Psoas muscle (tissue), 8 donors: ENCODE measurements around the gene SIM2. TPM values are rescaled to one million over a fixed set of nuclear protein-coding genes. Genes with fewer than 3 reads are reported as not detected.

Experiments
- ATAC-seq, 4 donors: fragments of 200-7000 bp; cut with Tn5 transposase; one replicate each; pipeline ENCODE4 v1.9.1; 2020; ENCODE audit warnings: moderate library complexity in 3 of 4, mild to moderate bottlenecking in 2 of 4
- DNase-seq, 2 donors: peaks; one replicate each; pipeline ENCODE4 v3.0.0-alpha.2; 2020
- H3K27ac ChIP-seq: fragments of 200-600 bp; one replicate; pipeline ENCODE4 v1.8.0; 2022
- H3K27me3 ChIP-seq, 3 donors: fragments of 200-600 bp in 1 of 3; one replicate each; pipeline versions ENCODE4 v1.6.1 to v1.8.0; 2013 to 2022; ENCODE audit warnings: low read length in 2 of 3, mild to moderate bottlenecking in 2 of 3, moderate library complexity in 1 of 3; ENCODE audit not compliant: insufficient read depth in 3 of 3
- H3K36me3 ChIP-seq, 2 donors: fragments of 200-600 bp in 1 of 2; one replicate each; pipeline versions ENCODE4 v1.6.1 to v1.8.0; 2013 to 2022; ENCODE audit warnings: low read depth in 1 of 2, mild to moderate bottlenecking in 1 of 2, moderate library complexity in 1 of 2; ENCODE audit not compliant: insufficient read depth in 1 of 2
- H3K4me1 ChIP-seq: fragments of 200-600 bp; one replicate; pipeline ENCODE4 v1.8.0; 2022
- H3K4me3 ChIP-seq: fragments of 200-600 bp; one replicate; pipeline ENCODE4 v1.8.0; 2022; ENCODE audit warnings: mild to moderate bottlenecking
- H3K9me3 ChIP-seq: fragments of 200-600 bp; one replicate; pipeline ENCODE4 v1.8.0; 2022
- WGBS, 3 donors: extraction: QIAGEN DNeasy Blood & Tissue Kit; methylation state at CpG; one replicate each; pipeline versions ENCODE4 v1.1.6 to v1.1.7; 2013; 5-methylcytosine and 5-hydroxymethylcytosine counted together
- intact Hi-C, 2 donors: fragments of 100-400 bp; cut with DNase I; formaldehyde crosslinking; loops; one replicate each; pipeline versions ENCODE4 v1.11.0 to v1.14.2; 2022
- polyA plus RNA-seq, 3 donors: library from polyadenylated mRNA; stranded (reverse); fragments of 200-250 nt; gene quantifications; one replicate each; pipeline ENCODE4 v1.2.3, GENCODE V29; 2013
- total RNA-seq, 4 donors: library from RNA; stranded (reverse); fragmentation: NEBNext Ultra II Directional in 2 of 4; extraction: Animal tissue kit (Norgen Biotek cat#: 25700) in 2 of 4; gene quantifications; one replicate each; pipeline versions ENCODE4 v1.2.1 to v1.2.4, GENCODE V29; 2021 to 2023
- TF ChIP-seq, protein P1 (sequence below): fragments of 200-600 bp; IDR thresholded peaks from one replicate; pipeline ENCODE4 v1.8.0; 2022; ENCODE audit warnings: antibody characterized with exemption
- donor health status: healthy with polysubstance abuse.
- donor health status: DM: no; HTN: no; CAD: no; lungs with moderate emphysema.
- donor health status: Bipolar disorder and iron deficiency.
- donor health status: healthy.
- donor health status: DM: yes; HTN: yes; CAD: no.
- donor health status: DM: no; HTN: no; CAD: no.
- donor health status: DM: no; HTN: no; CAD: no.
- donor health status: DM: yes; HTN: yes; CAD: no.

Gene SIM2
- total and polyA plus RNA-seq, 7 donors: 0.06 to 3.0 (median 0.14) TPM

DNA sequence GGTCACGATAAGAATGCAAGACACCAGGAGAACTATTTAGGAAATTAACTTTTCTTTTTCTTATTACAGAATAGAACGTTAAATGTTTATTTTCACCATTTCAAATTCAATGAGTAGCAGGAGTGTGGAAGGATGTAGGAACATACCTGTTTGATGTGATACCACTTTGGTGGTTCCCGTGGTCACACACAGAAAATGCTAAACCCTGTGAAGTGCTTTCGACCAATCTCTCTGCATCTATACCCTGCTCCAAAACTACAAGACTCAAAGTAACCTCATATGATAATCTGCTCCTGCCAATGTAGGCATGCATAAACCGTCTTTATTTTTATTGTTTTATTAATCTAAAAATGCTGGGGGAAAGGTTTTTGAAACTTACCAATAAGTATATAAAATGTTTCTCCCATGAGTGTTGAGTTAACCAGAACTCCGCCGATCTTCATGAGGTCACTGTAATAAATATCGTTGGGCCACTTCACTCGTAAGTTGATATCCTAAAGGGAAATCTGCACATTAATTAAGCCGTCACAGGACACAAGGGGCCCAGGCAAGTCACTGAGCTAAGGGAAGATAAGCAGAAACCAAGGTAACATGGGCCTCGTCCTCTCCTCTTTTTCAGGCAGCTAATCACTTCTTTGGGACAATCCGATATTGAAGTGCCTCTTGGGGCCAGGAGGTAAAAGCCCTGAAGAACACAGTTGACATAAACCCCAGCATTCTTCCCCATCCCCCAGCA is 60.6 kb downstream of the SIM2 start:
- H3K4me1 ChIP-seq: no peaks in the 10 kb centered on the region
- TF ChIP-seq, protein P1, sequence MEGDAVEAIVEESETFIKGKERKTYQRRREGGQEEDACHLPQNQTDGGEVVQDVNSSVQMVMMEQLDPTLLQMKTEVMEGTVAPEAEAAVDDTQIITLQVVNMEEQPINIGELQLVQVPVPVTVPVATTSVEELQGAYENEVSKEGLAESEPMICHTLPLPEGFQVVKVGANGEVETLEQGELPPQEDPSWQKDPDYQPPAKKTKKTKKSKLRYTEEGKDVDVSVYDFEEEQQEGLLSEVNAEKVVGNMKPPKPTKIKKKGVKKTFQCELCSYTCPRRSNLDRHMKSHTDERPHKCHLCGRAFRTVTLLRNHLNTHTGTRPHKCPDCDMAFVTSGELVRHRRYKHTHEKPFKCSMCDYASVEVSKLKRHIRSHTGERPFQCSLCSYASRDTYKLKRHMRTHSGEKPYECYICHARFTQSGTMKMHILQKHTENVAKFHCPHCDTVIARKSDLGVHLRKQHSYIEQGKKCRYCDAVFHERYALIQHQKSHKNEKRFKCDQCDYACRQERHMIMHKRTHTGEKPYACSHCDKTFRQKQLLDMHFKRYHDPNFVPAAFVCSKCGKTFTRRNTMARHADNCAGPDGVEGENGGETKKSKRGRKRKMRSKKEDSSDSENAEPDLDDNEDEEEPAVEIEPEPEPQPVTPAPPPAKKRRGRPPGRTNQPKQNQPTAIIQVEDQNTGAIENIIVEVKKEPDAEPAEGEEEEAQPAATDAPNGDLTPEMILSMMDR: no peak
- no peaks in the 10 kb centered on the region for H3K27me3 ChIP-seq
- H3K9me3 ChIP-seq: no peaks in the 10 kb centered on the region
- ATAC-seq: no peak
- no peak overlapping the region for H3K4me3 ChIP-seq
- intact Hi-C loops: no loop called here
- no peak for DNase-seq
- no peak overlapping the region for H3K27ac ChIP-seq
- H3K36me3 ChIP-seq: peaks cover 0 to 25% of the 10 kb centered on the region in 2 donors
- 59 to 72% (median 71%) methylated on average over 12 of the region's 12 CpGs for WGBS, 3 donors

DNA sequence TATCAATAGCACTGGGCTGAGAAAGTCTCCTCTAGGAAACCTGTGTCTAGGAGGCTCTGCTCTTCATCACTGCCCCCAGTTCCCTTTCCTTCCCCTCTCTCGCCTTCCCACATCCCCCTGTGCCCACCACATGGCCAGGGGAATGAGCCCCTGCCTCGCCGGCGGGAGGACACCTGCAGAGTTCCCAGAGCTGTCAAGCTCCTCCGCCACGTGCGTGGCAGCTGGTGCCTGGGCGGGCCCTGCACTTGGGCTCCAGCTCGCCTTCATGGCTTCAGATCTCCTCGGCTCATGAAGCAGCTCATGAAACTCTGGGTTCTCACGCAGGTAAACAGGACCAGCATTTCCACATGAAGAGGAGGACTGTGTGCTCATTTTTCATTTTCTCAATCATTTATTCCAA is 62.8 kb downstream of the SIM2 start:
- no peaks in the 10 kb centered on the region for H3K9me3 ChIP-seq
- DNase-seq (no peak), ATAC-seq (no peak)
- TF ChIP-seq, protein P1: no peak
- intact Hi-C loops: no loop called here
- no peaks in the 10 kb centered on the region for H3K27me3 ChIP-seq
- H3K4me1 ChIP-seq: no peaks in the 10 kb centered on the region
- no peak overlapping the region for H3K27ac ChIP-seq
- no peak overlapping the region for H3K4me3 ChIP-seq
- 83 to 91% (median 88%) methylated on average over 11 of the region's 11 CpGs for WGBS, 3 donors
- peaks cover 0 to 16% of the 10 kb centered on the region in 2 donors for H3K36me3 ChIP-seq

GRCh38 chr21:36762642-36763041 is 63.7 kb downstream of the SIM2 start:
- no peaks in the 10 kb centered on the region for H3K4me1 ChIP-seq
- WGBS, 3 donors: 87 to 90% (median 89%) methylated on average over 9 of the region's 9 CpGs
- intact Hi-C loops: no loop called here
- H3K9me3 ChIP-seq: no peaks in the 10 kb centered on the region
- H3K36me3 ChIP-seq: peaks cover 0 to 15% of the 10 kb centered on the region in 2 donors
- no peak for DNase-seq
- no peak overlapping the region for H3K4me3 ChIP-seq
- H3K27ac ChIP-seq: no peak overlapping the region
- no peak for ATAC-seq
- TF ChIP-seq, protein P1: no peak
- no peaks in the 10 kb centered on the region for H3K27me3 ChIP-seq

DNA sequence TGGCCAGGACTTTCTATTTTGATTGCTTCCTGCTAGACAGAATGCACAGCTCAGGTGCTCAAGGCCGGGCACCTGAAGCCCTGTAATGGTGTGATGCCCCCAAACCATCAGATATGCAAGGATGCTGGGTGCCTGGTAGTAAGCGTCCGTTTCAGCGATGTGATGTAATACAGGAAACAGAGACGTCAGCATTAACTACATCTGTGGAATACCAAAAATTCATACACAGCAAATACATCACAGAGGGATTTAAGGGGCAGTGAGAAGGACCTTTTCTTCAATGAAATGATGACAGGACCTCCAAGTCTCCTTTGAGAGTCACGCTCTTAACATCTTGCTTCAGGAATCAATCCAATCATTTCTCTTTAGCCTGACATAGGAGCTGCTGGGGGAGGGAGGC is 64.4 kb downstream of the SIM2 start:
- intact Hi-C loops: no loop called here
- Histone ChIP-seq H3K27me3 (no peaks in the 10 kb centered on the region), H3K27ac (no peak overlapping the region), H3K4me3 (no peak overlapping the region), H3K9me3 (no peaks in the 10 kb centered on the region), H3K4me1 (no peaks in the 10 kb centered on the region), H3K36me3 (peaks cover 0 to 15% of the 10 kb centered on the region in 2 donors)
- TF ChIP-seq, protein P1: no peak
- no peak for DNase-seq
- no peak for ATAC-seq
- 86 to 92% (median 87%) methylated on average over 6 of the region's 6 CpGs for WGBS, 3 donors

GRCh38 chr21:36765229-36765628 is 66.3 kb downstream of the SIM2 start:
- Histone ChIP-seq H3K4me3 (no peak overlapping the region), H3K27ac (no peak overlapping the region), H3K9me3 (no peaks in the 10 kb centered on the region), H3K4me1 (peaks cover 5% of the 10 kb centered on the region), H3K27me3 (no peaks in the 10 kb centered on the region), H3K36me3 (peaks cover 0 to 5% of the 10 kb centered on the region in 2 donors)
- ATAC-seq: no peak
- DNase-seq: no peak
- intact Hi-C loops: no loop called here
- WGBS, 3 donors: 95 to 96% (median 96%) methylated on average over 4 of the region's 4 CpGs
- TF ChIP-seq, protein P1: no peak
